Measurements from ENCODE around the gene VPS37D.

DNA sequence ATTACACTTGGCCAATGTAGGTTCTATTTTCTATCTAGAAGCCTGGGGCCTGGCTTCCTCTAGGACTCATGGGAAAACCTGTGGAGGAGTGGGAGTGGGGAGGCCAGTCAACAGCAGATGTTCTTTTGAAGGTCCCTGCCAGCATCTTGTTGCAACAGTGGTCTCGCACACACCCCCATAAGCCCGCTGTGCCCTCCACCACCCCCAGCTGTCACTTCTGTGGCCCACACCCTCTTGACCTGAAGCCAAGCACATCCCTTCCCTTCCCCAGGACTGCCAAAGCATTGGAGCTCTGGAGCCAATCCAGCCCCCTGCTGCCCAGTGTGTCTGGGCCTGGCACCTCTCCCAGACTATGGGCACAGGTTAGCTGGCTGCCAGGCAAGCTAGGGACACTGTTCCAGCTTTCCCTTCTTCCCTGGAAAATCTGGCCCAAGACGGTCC, 53.8 kb downstream of the VPS37D start:
- TF ChIP-seq, protein P1, sequence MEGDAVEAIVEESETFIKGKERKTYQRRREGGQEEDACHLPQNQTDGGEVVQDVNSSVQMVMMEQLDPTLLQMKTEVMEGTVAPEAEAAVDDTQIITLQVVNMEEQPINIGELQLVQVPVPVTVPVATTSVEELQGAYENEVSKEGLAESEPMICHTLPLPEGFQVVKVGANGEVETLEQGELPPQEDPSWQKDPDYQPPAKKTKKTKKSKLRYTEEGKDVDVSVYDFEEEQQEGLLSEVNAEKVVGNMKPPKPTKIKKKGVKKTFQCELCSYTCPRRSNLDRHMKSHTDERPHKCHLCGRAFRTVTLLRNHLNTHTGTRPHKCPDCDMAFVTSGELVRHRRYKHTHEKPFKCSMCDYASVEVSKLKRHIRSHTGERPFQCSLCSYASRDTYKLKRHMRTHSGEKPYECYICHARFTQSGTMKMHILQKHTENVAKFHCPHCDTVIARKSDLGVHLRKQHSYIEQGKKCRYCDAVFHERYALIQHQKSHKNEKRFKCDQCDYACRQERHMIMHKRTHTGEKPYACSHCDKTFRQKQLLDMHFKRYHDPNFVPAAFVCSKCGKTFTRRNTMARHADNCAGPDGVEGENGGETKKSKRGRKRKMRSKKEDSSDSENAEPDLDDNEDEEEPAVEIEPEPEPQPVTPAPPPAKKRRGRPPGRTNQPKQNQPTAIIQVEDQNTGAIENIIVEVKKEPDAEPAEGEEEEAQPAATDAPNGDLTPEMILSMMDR (IDR thresholded peaks at IDR 0.05; ENCODE audit: insufficient read depth, low read length, poor library complexity, severe bottlenecking), result no peak
- TF ChIP-seq EZH2phosphoT487 (conservative IDR thresholded peaks at IDR 0.05; ENCODE audit: low read length), result no peak

All from SU-DHL-6 (cell line).